Natural killer cell (primary cell): ENCODE results near the gene DYSF. TPM values are rescaled to one million over a fixed set of nuclear protein-coding genes. Genes with fewer than 3 reads are reported as not detected.

Experiments used
- ATAC-seq, 3 donors: fragments of 150-1000 bp in 2 of 3; fragments of 200-7000 bp in 1 of 3; cut with Tn5 transposase; 1 replicate in 1 of 3; 2 replicates in 2 of 3; pipeline ENCODE4 v1.10.0; 2021; ENCODE audit warnings: mild to moderate bottlenecking in 2 of 3, moderate library complexity in 2 of 3
- DNase-seq, 2 donors: peaks; one replicate each; pipeline versions ENCODE4 v3.0.0 to v3.0.0-alpha.2; 2013 to 2021; ENCODE audit warnings: mixed read lengths in 1 of 2
- H3K27ac ChIP-seq: one replicate; pipeline ENCODE4 v1.5.1; 2013; ENCODE audit warnings: mild to moderate bottlenecking, low read length
- H3K27me3 ChIP-seq: one replicate; pipeline ENCODE4 v1.6.1; 2013; ENCODE audit warnings: low read length; ENCODE audit not compliant: control insufficient read depth, insufficient read depth
- H3K36me3 ChIP-seq: one replicate; pipeline ENCODE4 v1.6.1; 2013; ENCODE audit warnings: low read length; ENCODE audit not compliant: control insufficient read depth, insufficient read depth
- H3K4me1 ChIP-seq: one replicate; pipeline ENCODE4 v1.6.1; 2013; ENCODE audit warnings: low read length; ENCODE audit not compliant: control insufficient read depth, insufficient read depth
- H3K4me3 ChIP-seq: one replicate; pipeline ENCODE4 v1.5.1; 2013; ENCODE audit warnings: low read length
- H3K9me3 ChIP-seq: one replicate; pipeline ENCODE4 v1.6.1; 2013; ENCODE audit warnings: low read length; ENCODE audit not compliant: control insufficient read depth, insufficient read depth
- H3K27ac Mint-ChIP-seq, 2 donors: one replicate each; pipeline ENCODE4 v1.8.0; 2022; ENCODE audit warnings: mild to moderate bottlenecking in 2 of 2, mixed read lengths in 2 of 2, moderate library complexity in 1 of 2
- H3K27me3 Mint-ChIP-seq, 2 donors: one replicate each; pipeline ENCODE4 v1.8.0; 2022; ENCODE audit warnings: low read depth in 2 of 2, mixed read lengths in 2 of 2
- H3K36me3 Mint-ChIP-seq: one replicate; pipeline ENCODE4 v1.8.0; 2022; ENCODE audit warnings: mixed read lengths
- H3K4me1 Mint-ChIP-seq, 2 donors: one replicate each; pipeline ENCODE4 v1.8.0; 2022; ENCODE audit warnings: mixed read lengths in 2 of 2
- H3K4me3 Mint-ChIP-seq: one replicate; pipeline ENCODE4 v1.8.0; 2022; ENCODE audit warnings: mild to moderate bottlenecking, moderate library complexity, mixed read lengths
- H3K9me3 Mint-ChIP-seq, 2 donors: one replicate each; pipeline ENCODE4 v1.8.0; 2022; ENCODE audit warnings: mixed read lengths in 2 of 2
- CTCF ChIP-seq: fragments of 200-600 bp; IDR thresholded peaks from one replicate; pipeline ENCODE4 v1.8.0; 2022; ENCODE audit warnings: antibody characterized with exemption
- WGBS: methylation state at CpG from one replicate; pipeline ENCODE4 v1.1.7; 2013; ENCODE audit warnings: missing lambda C conversion rate; ENCODE audit not compliant: insufficient coverage; 5-methylcytosine and 5-hydroxymethylcytosine counted together
- intact Hi-C: fragments of 100-400 bp; cut with micrococcal nuclease; formaldehyde crosslinking; loops from one replicate; pipeline ENCODE4 v1.14.2; 2022
- total RNA-seq, 4 donors: library from RNA; stranded (reverse); fragments of 120-200 nt in 1 of 4; gene quantifications; one replicate each; pipeline versions ENCODE4 v1.2.3 to v1.2.4, GENCODE V29; 2013 to 2022

DYSF gene
- total RNA-seq, 3 donors from 2014 or later (not counting 1 experiment from before 2014, with no cell fraction given) = 11.4 to 19.5 (median 12.4) TPM

DNA sequence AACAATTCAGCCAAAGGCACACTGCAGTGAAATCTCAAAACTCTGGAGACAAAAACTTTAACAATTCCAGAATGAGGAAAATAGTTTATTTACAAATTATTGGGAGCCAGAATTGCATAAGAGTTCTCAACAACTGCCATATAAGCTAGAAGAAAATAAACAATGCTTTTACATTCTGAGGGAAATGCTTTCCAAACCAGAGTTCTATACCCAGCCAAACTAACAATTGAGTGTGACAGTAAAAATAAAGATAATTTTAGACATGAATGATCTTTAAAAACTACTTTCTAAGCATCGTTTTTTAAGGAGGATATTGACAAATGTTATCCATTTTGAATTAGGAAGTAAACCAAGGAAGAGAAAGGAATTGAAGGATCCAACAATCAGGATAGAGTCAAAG lies 271.4 kb downstream of the DYSF start:
- H3K9me3 Mint-ChIP-seq = peaks cover 0 to 4% of the 10 kb centered on the region in 2 donors
- Histone ChIP-seq H3K4me3 (no peak overlapping the region), H3K9me3 (no peaks in the 10 kb centered on the region), H3K27me3 (no peaks in the 10 kb centered on the region), H3K4me1 (no peaks in the 10 kb centered on the region), H3K27ac (no peak overlapping the region), H3K36me3 (no peaks in the 10 kb centered on the region)
- 29% methylated on average over 1 of the region's 1 CpG for WGBS
- TF ChIP-seq CTCF = no peak
- no peak overlapping the region for H3K4me3 Mint-ChIP-seq
- peaks cover 0 to 4% of the 10 kb centered on the region in 2 donors for H3K27me3 Mint-ChIP-seq
- H3K36me3 Mint-ChIP-seq = no peaks in the 10 kb centered on the region
- H3K4me1 Mint-ChIP-seq = no peaks in the 10 kb centered on the region
- intact Hi-C loops = no loop called here
- DNase-seq (no peak), ATAC-seq (no peak)
- no peak overlapping the region for H3K27ac Mint-ChIP-seq

DNA sequence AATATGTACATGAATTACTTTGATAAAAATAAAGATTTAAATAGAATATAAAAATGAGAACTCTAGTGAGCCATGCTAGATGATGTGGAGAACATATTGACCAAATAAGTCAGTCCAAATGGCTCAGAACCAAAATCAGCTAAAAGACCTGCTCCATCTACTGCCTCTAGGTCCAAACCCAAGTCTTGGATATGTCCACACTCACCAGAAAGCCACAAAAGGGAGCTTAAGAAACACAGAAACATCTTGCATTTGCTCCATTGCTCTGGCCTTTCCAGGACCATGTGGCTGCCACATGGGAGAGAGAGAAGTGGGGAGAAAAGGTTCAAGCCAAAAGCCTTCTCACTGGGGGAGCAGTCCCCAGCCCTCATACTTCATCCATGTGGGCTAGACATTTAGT lies 272.5 kb downstream of the DYSF start:
- Mint-ChIP-seq H3K4me1 (no peaks in the 10 kb centered on the region), H3K27ac (no peak overlapping the region), H3K27me3 (peaks cover 0 to 4% of the 10 kb centered on the region in 2 donors), H3K9me3 (peaks cover 0 to 4% of the 10 kb centered on the region in 2 donors), H3K36me3 (no peaks in the 10 kb centered on the region), H3K4me3 (no peak overlapping the region)
- Histone ChIP-seq H3K27me3 (no peaks in the 10 kb centered on the region), H3K27ac (no peak overlapping the region), H3K4me3 (no peak overlapping the region), H3K9me3 (no peaks in the 10 kb centered on the region), H3K4me1 (no peaks in the 10 kb centered on the region), H3K36me3 (no peaks in the 10 kb centered on the region)
- ATAC-seq = no peak
- intact Hi-C loops = no loop called here
- DNase-seq = no peak
- TF ChIP-seq CTCF = no peak

- Histone ChIP-seq H3K27me3 (no peaks in the 10 kb centered on the region), H3K9me3 (no peaks in the 10 kb centered on the region), H3K27ac (no peak overlapping the region), H3K4me3 (no peak overlapping the region), H3K4me1 (no peaks in the 10 kb centered on the region), H3K36me3 (no peaks in the 10 kb centered on the region)
- WGBS = 82% methylated on average over 1 of the region's 2 CpGs
- H3K36me3 Mint-ChIP-seq = no peaks in the 10 kb centered on the region
- H3K4me3 Mint-ChIP-seq = no peak overlapping the region
- DNase-seq = no peak
- intact Hi-C loops = no loop called here
- no peak for ATAC-seq
- no peak for TF ChIP-seq CTCF
- no peaks in the 10 kb centered on the region for H3K27me3 Mint-ChIP-seq
- no peaks in the 10 kb centered on the region for H3K9me3 Mint-ChIP-seq
- no peak overlapping the region for H3K27ac Mint-ChIP-seq
- no peaks in the 10 kb centered on the region for H3K4me1 Mint-ChIP-seq
These were observed 274.2 kb downstream of the DYSF start for GRCh38 chr2:71727562-71727961.

- H3K27me3 ChIP-seq = no peaks in the 10 kb centered on the region
- Mint-ChIP-seq H3K27ac (no peak overlapping the region), H3K4me3 (no peak overlapping the region), H3K36me3 (no peaks in the 10 kb centered on the region), H3K27me3 (no peaks in the 10 kb centered on the region), H3K4me1 (no peaks in the 10 kb centered on the region), H3K9me3 (no peaks in the 10 kb centered on the region)
- WGBS = 100% methylated on average over 1 of the region's 1 CpG
- no peak overlapping the region for H3K27ac ChIP-seq
- no peak overlapping the region for H3K4me3 ChIP-seq
- DNase-seq = no peak
- H3K36me3 ChIP-seq = no peaks in the 10 kb centered on the region
- no peaks in the 10 kb centered on the region for H3K4me1 ChIP-seq
- intact Hi-C loops = no loop called here
- TF ChIP-seq CTCF = no peak
- H3K9me3 ChIP-seq = no peaks in the 10 kb centered on the region
- ATAC-seq = no peak
These were observed 274.7 kb downstream of the DYSF start for GRCh38 chr2:71728036-71728435.
